Neural cell (in vitro differentiated cells): Measurements from ENCODE around the gene AK5. TPM values are rescaled to one million over a fixed set of nuclear protein-coding genes. Genes with fewer than 3 reads are reported as not detected.

Experiments
- H2AFZ ChIP-seq: fragments of 200-600, 300-800 bp; sonication (generic), shearing (Covaris generic); 2 replicates; pipeline ENCODE4 v1.6.0; 2014; ENCODE audit warnings: low read depth, mild to moderate bottlenecking, antibody characterized with exemption, low read length, moderate library complexity
- H3F3A ChIP-seq: fragments of 200-600 bp; shearing (Covaris generic); 2 replicates; pipeline ENCODE4 v1.6.1; 2016; ENCODE audit warnings: mild to moderate bottlenecking, moderate library complexity, mixed read lengths, antibody characterized with exemption, low read length; ENCODE audit not compliant: insufficient read depth, poor library complexity, severe bottlenecking
- H3K27ac ChIP-seq: fragments of 200-600, 300-800 bp; sonication (generic), shearing (Covaris generic); 2 replicates; pipeline ENCODE4 v1.5.1; 2014; ENCODE audit warnings: mild to moderate bottlenecking, low read length, moderate library complexity
- H3K27me3 ChIP-seq: fragments of 300-800, 200-600 bp; sonication (generic), shearing (Covaris generic); 2 replicates; pipeline ENCODE4 v1.6.0; 2014; ENCODE audit warnings: mild to moderate bottlenecking, low read depth, low read length, moderate library complexity; ENCODE audit not compliant: insufficient read depth
- H3K36me3 ChIP-seq: fragments of 300-800, 200-600 bp; sonication (generic), shearing (Covaris generic); 2 replicates; pipeline ENCODE4 v1.5.1; 2014; ENCODE audit warnings: mild to moderate bottlenecking, antibody characterized with exemption, low read length, moderate library complexity; ENCODE audit not compliant: insufficient read depth
- H3K4me2 ChIP-seq: fragments of 300-800, 200-600 bp; sonication (generic), shearing (Covaris generic); 2 replicates; pipeline ENCODE4 v1.6.0; 2014; ENCODE audit warnings: mild to moderate bottlenecking, low read length
- H3K4me3 ChIP-seq: fragments of 300-800, 200-600 bp; sonication (generic), shearing (Covaris generic); 2 replicates; pipeline ENCODE4 v1.5.1; 2014; ENCODE audit warnings: mild to moderate bottlenecking, low read length, moderate library complexity
- H3K79me2 ChIP-seq: fragments of 200-600 bp; shearing (Covaris generic); replicated peaks from 2 replicates; pipeline ENCODE4 v1.6.0; 2014; ENCODE audit warnings: mild to moderate bottlenecking, low read length, moderate library complexity; ENCODE audit not compliant: insufficient read depth
- H3K9ac ChIP-seq: fragments of 300-800, 200-600 bp; sonication (generic), shearing (Covaris generic); 2 replicates; pipeline ENCODE4 v1.6.1; 2016; ENCODE audit warnings: mild to moderate bottlenecking, low read length, mixed read lengths
- H3K9me2 ChIP-seq: fragments of 200-600 bp; shearing (Covaris generic); 2 replicates; pipeline ENCODE4 v1.6.1; 2016; ENCODE audit warnings: mild to moderate bottlenecking, low read length, mixed read lengths; ENCODE audit not compliant: insufficient read depth
- H3K9me3 ChIP-seq: fragments of 200-600, 300-800 bp; sonication (generic), shearing (Covaris generic); 2 replicates; pipeline ENCODE4 v1.6.1; 2016; ENCODE audit warnings: mild to moderate bottlenecking, mixed run types, low read length, moderate library complexity, mixed read lengths
- H4K20me1 ChIP-seq: fragments of 200-600 bp; shearing (Covaris generic); 2 replicates; pipeline ENCODE4 v1.6.1; 2016; ENCODE audit warnings: mild to moderate bottlenecking, mixed run types; ENCODE audit not compliant: insufficient read depth
- EP300 ChIP-seq: fragments of 450-650 bp; conservative IDR thresholded peaks from 2 replicates; pipeline ENCODE4 v1.6.1; 2014; ENCODE audit warnings: antibody characterized with exemption, mild to moderate bottlenecking, moderate library complexity; ENCODE audit not compliant: poor library complexity, severe bottlenecking
- EZH2 ChIP-seq: fragments of 200-600, 300-800 bp; shearing (Covaris generic), sonication (generic); IDR thresholded peaks from 2 replicates; pipeline ENCODE4 v1.6.1; 2014; ENCODE audit warnings: antibody characterized with exemption, low read length, borderline replicate concordance, mild to moderate bottlenecking; ENCODE audit not compliant: insufficient read depth, poor library complexity, severe bottlenecking
- MXI1 ChIP-seq: fragments of 450-650 bp; conservative IDR thresholded peaks from 2 replicates; pipeline ENCODE4 v1.6.1; 2014; ENCODE audit warnings: antibody characterized with exemption, mild to moderate bottlenecking; ENCODE audit not compliant: poor library complexity, severe bottlenecking
- POLR2AphosphoS5 ChIP-seq: IDR thresholded peaks from 2 replicates; pipeline ENCODE4 v1.6.1; 2012
- RAD21 ChIP-seq: fragments of 450-650 bp; conservative IDR thresholded peaks from 2 replicates; pipeline ENCODE4 v1.6.1; 2014; ENCODE audit warnings: antibody characterized with exemption, mild to moderate bottlenecking, moderate library complexity
- SMC3 ChIP-seq: fragments of 450-650 bp; conservative IDR thresholded peaks from 2 replicates; pipeline ENCODE4 v1.6.1; 2014; ENCODE audit warnings: antibody characterized with exemption, mild to moderate bottlenecking, moderate library complexity; ENCODE audit not compliant: poor library complexity
- TAF1 ChIP-seq: IDR thresholded peaks from 2 replicates; pipeline ENCODE4 v1.6.1; 2012; ENCODE audit warnings: low read depth
- polyA plus RNA-seq: library from polyadenylated mRNA; depleted of rRNA; stranded (reverse); fragments of >200 nt; gene quantifications from 2 replicates; pipeline ENCODE4 v1.2.3, GENCODE V29; 2014
- TF ChIP-seq, protein P1 (sequence below): fragments of 450-650 bp; IDR thresholded peaks from 2 replicates; pipeline ENCODE4 v1.5.1; 2014; ENCODE audit warnings: antibody characterized with exemption, mild to moderate bottlenecking, moderate library complexity; ENCODE audit not compliant: poor library complexity, severe bottlenecking
- TF ChIP-seq, protein P2 (sequence below): IDR thresholded peaks from 2 replicates; pipeline ENCODE4 v1.6.1; 2012; ENCODE audit warnings: borderline replicate concordance

AK5 gene
- polyA plus RNA-seq, 1 donor from 2014 or later = 7.1 TPM

DNA sequence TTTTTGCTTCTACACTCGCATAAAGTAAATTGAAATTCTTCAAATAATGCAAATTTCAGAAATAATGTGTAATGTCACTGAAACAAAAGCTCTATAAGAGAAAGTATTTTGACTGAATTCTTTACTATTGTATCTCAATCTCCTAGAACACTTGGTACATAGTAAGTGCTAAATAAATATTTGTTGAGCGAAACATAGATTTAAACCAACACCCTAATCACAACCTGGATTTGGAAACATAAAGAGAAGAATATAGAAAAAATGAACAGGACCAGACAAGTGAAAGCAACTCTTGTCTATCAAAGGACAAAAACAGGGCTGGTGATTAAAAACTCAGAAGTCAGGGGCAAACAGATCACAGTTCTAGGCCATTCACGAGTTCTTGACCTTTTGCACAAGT is 74.3 kb downstream of the AK5 start:
- H3K4me2 ChIP-seq = no peak overlapping the region
- H3K36me3 ChIP-seq = no peaks in the 10 kb centered on the region
- no peaks in the 10 kb centered on the region for H3K27me3 ChIP-seq
- H3K9ac ChIP-seq = no peak overlapping the region
- H4K20me1 ChIP-seq = no peaks in the 10 kb centered on the region
- H3K27ac ChIP-seq = no peak overlapping the region
- H3K79me2 ChIP-seq = no peaks in the 10 kb centered on the region
- TF ChIP-seq EP300 (no peak), TAF1 (no peak), MXI1 (no peak), EZH2 (no peak), RAD21 (no peak), SMC3 (no peak), POLR2AphosphoS5 (no peak)
- TF ChIP-seq, protein P1, sequence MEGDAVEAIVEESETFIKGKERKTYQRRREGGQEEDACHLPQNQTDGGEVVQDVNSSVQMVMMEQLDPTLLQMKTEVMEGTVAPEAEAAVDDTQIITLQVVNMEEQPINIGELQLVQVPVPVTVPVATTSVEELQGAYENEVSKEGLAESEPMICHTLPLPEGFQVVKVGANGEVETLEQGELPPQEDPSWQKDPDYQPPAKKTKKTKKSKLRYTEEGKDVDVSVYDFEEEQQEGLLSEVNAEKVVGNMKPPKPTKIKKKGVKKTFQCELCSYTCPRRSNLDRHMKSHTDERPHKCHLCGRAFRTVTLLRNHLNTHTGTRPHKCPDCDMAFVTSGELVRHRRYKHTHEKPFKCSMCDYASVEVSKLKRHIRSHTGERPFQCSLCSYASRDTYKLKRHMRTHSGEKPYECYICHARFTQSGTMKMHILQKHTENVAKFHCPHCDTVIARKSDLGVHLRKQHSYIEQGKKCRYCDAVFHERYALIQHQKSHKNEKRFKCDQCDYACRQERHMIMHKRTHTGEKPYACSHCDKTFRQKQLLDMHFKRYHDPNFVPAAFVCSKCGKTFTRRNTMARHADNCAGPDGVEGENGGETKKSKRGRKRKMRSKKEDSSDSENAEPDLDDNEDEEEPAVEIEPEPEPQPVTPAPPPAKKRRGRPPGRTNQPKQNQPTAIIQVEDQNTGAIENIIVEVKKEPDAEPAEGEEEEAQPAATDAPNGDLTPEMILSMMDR = no peak
- TF ChIP-seq, protein P2, sequence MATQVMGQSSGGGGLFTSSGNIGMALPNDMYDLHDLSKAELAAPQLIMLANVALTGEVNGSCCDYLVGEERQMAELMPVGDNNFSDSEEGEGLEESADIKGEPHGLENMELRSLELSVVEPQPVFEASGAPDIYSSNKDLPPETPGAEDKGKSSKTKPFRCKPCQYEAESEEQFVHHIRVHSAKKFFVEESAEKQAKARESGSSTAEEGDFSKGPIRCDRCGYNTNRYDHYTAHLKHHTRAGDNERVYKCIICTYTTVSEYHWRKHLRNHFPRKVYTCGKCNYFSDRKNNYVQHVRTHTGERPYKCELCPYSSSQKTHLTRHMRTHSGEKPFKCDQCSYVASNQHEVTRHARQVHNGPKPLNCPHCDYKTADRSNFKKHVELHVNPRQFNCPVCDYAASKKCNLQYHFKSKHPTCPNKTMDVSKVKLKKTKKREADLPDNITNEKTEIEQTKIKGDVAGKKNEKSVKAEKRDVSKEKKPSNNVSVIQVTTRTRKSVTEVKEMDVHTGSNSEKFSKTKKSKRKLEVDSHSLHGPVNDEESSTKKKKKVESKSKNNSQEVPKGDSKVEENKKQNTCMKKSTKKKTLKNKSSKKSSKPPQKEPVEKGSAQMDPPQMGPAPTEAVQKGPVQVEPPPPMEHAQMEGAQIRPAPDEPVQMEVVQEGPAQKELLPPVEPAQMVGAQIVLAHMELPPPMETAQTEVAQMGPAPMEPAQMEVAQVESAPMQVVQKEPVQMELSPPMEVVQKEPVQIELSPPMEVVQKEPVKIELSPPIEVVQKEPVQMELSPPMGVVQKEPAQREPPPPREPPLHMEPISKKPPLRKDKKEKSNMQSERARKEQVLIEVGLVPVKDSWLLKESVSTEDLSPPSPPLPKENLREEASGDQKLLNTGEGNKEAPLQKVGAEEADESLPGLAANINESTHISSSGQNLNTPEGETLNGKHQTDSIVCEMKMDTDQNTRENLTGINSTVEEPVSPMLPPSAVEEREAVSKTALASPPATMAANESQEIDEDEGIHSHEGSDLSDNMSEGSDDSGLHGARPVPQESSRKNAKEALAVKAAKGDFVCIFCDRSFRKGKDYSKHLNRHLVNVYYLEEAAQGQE = no peak
- no peaks in the 10 kb centered on the region for H3K9me3 ChIP-seq
- H3F3A ChIP-seq = no peaks in the 10 kb centered on the region
- H3K9me2 ChIP-seq = no peaks in the 10 kb centered on the region
- H2AFZ ChIP-seq = no peak overlapping the region
- no peak overlapping the region for H3K4me3 ChIP-seq

DNA sequence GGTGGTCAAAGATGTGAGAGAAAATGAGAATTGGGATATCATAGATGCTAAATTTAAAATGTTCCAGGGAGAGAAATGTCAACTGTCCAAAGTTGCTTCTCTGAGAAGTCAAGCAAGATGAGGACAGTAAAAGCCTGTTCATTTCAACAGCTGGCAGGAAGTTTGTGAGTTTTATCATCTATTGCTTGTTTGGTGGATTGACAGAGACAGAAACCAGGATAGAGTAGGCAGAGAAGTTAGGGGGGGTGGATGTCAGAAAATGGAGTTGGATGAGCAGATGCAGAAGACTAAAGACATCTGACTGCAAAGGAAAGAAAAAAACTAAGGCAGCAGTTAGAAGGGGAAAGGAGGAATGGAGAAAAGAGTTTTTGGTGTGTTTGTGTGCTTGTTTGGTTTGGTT is 78.4 kb downstream of the AK5 start:
- no peak overlapping the region for H3K4me3 ChIP-seq
- no peaks in the 10 kb centered on the region for H4K20me1 ChIP-seq
- H3K9me2 ChIP-seq = no peaks in the 10 kb centered on the region
- H3K27ac ChIP-seq = no peak overlapping the region
- H3K79me2 ChIP-seq = no peaks in the 10 kb centered on the region
- no peaks in the 10 kb centered on the region for H3F3A ChIP-seq
- no peaks in the 10 kb centered on the region for H3K36me3 ChIP-seq
- H2AFZ ChIP-seq = no peak overlapping the region
- H3K9ac ChIP-seq = no peak overlapping the region
- H3K27me3 ChIP-seq = no peaks in the 10 kb centered on the region
- H3K4me2 ChIP-seq = no peak overlapping the region
- H3K9me3 ChIP-seq = no peaks in the 10 kb centered on the region
- TF ChIP-seq MXI1 (no peak), EZH2 (no peak), POLR2AphosphoS5 (no peak), SMC3 (no peak), EP300 (no peak)
- TF ChIP-seq, protein P1 = no peak
